K562 (cell line): ENCODE results near the gene KRT33A. TPM values are rescaled to one million over a fixed set of nuclear protein-coding genes. Genes with fewer than 3 reads are reported as not detected.

Experiments used
- ATAC-seq: fragments of 200-7000 bp; cut with Tn5 transposase; 3 replicates; pipeline ENCODE4 v1.9.1; 2020; ENCODE audit warnings: moderate library complexity
- BruUV-seq: library from RNA; stranded (reverse); fragments of 400-500 nt; replicated peaks from 2 replicates; lab custom pipeline; 2021; lab: Mats Ljungman, UMichigan
- CTCF ChIA-PET: fragments of 300-600 bp; formaldehyde crosslinking; extraction: SDS; loops from one replicate; lab custom pipeline; 2021; ENCODE audit warnings: low intra/inter-chr PET ratio; lab: Yijun Ruan, JAX
- POLR2A ChIA-PET: fragments of 300-600, 350-650 bp; sonication (Branson Sonifier 250); formaldehyde crosslinking; extraction: SDS; loops from one replicate; lab custom pipeline; 2021; ENCODE audit warnings: antibody characterized with exemption, inconsistent platforms; lab: Yijun Ruan, JAX
- DNase-seq, 4 experiments: peaks; one replicate each; pipeline versions ENCODE4 v3.0.0 to v3.0.0-alpha.2; 2011 to 2018; ENCODE audit warnings: low spot score in 3 of 4, mixed read lengths in 3 of 4; ENCODE audit errors: extremely low read depth in 1 of 4
- FAIRE-seq: peaks from 2 replicates; lab custom pipeline; 2011; peaks lifted over from hg19 to GRCh38; lab: Jason Lieb, UNC
- H2AFZ ChIP-seq: 2 replicates; pipeline ENCODE4 v1.6.0; 2011; ENCODE audit warnings: low read depth, low read length, control low read depth, inconsistent platforms
- H3K27ac ChIP-seq: fragments of 200-600 bp; 3 replicates; pipeline ENCODE4 v1.8.0; 2011; ENCODE audit warnings: low read depth, mild to moderate bottlenecking, control low read depth, inconsistent platforms, low read length, moderate library complexity, mixed read lengths; ENCODE audit errors: extremely low read depth
- H3K27me3 ChIP-seq, 2 experiments: fragments of 300-600 bp in 1 of 2; 2 replicates in 1 of 2; 3 replicates in 1 of 2; pipeline versions ENCODE4 v1.6.0 to v1.8.0; 2011; ENCODE audit warnings: inconsistent platforms in 2 of 2, low read length in 2 of 2, mild to moderate bottlenecking in 1 of 2, mixed read lengths in 1 of 2, moderate library complexity in 1 of 2; ENCODE audit not compliant: control insufficient read depth in 2 of 2, insufficient read depth in 2 of 2
- H3K36me3 ChIP-seq: fragments of 300-600 bp; 3 replicates; pipeline ENCODE4 v1.8.0; 2011; ENCODE audit warnings: mild to moderate bottlenecking, low read length, inconsistent platforms; ENCODE audit not compliant: control insufficient read depth, insufficient read depth
- H3K4me1 ChIP-seq, 2 experiments: fragments of 200-600 bp in 1 of 2; replicated peaks in 1 of 2; 2 replicates in 1 of 2; 3 replicates in 1 of 2; pipeline versions ENCODE4 v1.5.1 to v1.8.0; 2011; ENCODE audit warnings: inconsistent platforms in 2 of 2, low read length in 2 of 2, mild to moderate bottlenecking in 1 of 2, mixed read lengths in 1 of 2, moderate library complexity in 1 of 2; ENCODE audit not compliant: control insufficient read depth in 2 of 2, insufficient read depth in 2 of 2
- H3K4me2 ChIP-seq: 2 replicates; pipeline ENCODE4 v1.6.1; 2011; ENCODE audit warnings: low read length, control low read depth, inconsistent platforms, mixed read lengths; ENCODE audit not compliant: insufficient read depth
- H3K4me3 ChIP-seq: fragments of 200-600 bp; sonication (generic), shearing (Covaris generic); 2 replicates; pipeline ENCODE4 v1.5.1; 2016; ENCODE audit warnings: control low read depth, inconsistent platforms
- H3K79me2 ChIP-seq: fragments of 200-600 bp; 3 replicates; pipeline ENCODE4 v1.8.0; 2011; ENCODE audit warnings: low read length, inconsistent platforms; ENCODE audit not compliant: control insufficient read depth, insufficient read depth
- H3K9ac ChIP-seq, 2 experiments: 2 replicates each; pipeline versions ENCODE4 v1.6.0 to v1.6.1; 2011; ENCODE audit warnings: low read depth in 2 of 2, low read length in 2 of 2, control low read depth in 1 of 2, inconsistent platforms in 1 of 2, mild to moderate bottlenecking in 1 of 2, mixed read lengths in 1 of 2; ENCODE audit not compliant: insufficient read depth in 1 of 2
- H3K9me1 ChIP-seq: one replicate; pipeline ENCODE4 v1.6.0; 2011; ENCODE audit warnings: inconsistent platforms, mild to moderate bottlenecking, low read length, moderate library complexity; ENCODE audit not compliant: control insufficient read depth, insufficient read depth
- H3K9me3 ChIP-seq: replicated peaks from 2 replicates; pipeline ENCODE4 v1.5.1; 2011; ENCODE audit warnings: low read depth, low read length, inconsistent platforms; ENCODE audit not compliant: control insufficient read depth, insufficient read depth
- H4K20me1 ChIP-seq: replicated peaks from 2 replicates; pipeline ENCODE4 v1.6.1; 2011; ENCODE audit warnings: low read length, inconsistent platforms, mixed read lengths; ENCODE audit not compliant: control insufficient read depth, insufficient read depth
- ARHGAP35 ChIP-seq: fragments of 450-650 bp; IDR thresholded peaks from 2 replicates; pipeline ENCODE4 v1.6.1; 2018; ENCODE audit not compliant: partially characterized antibody
- CREB1 ChIP-seq, 2 experiments: sonication (generic) in 1 of 2; formaldehyde crosslinking in 1 of 2; IDR thresholded peaks; 2 replicates each; pipeline versions ENCODE4 v1.6.1 to v1.8.0; 2012 to 2022; ENCODE audit warnings: inconsistent platforms in 1 of 2, mild to moderate bottlenecking in 1 of 2, missing genetic modification reagents in 1 of 2, moderate library complexity in 1 of 2
- CREM ChIP-seq: IDR thresholded peaks from 2 replicates; pipeline ENCODE4 v1.6.1; 2014; ENCODE audit warnings: antibody characterized with exemption, low read depth
- ELK3 ChIP-seq: fragments of 450-650 bp; formaldehyde crosslinking; IDR thresholded peaks from 2 replicates; pipeline ENCODE4 v1.4.0; 2020; ENCODE audit warnings: mild to moderate bottlenecking
- MAZ ChIP-seq, 2 experiments: fragments of 450-650 bp in 1 of 2; sonication (generic) in 1 of 2; formaldehyde crosslinking; IDR thresholded peaks in 1 of 2; conservative IDR thresholded peaks in 1 of 2; 2 replicates each; pipeline versions ENCODE4 v1.4.0 to v1.5.0; 2020; ENCODE audit warnings: mild to moderate bottlenecking in 1 of 2, missing genetic modification reagents in 1 of 2
- MTF1 ChIP-seq: fragments of 250-450 bp; sonication (Bioruptor Pico); IDR thresholded peaks from 2 replicates; pipeline ENCODE4 v1.9.0; 2021; ENCODE audit warnings: moderate library complexity, mild to moderate bottlenecking, inconsistent platforms, borderline replicate concordance
- SLC30A9 ChIP-seq: fragments of 250-450 bp; sonication (Bioruptor Pico); IDR thresholded peaks from 2 replicates; pipeline ENCODE4 v1.8.0; 2022; ENCODE audit warnings: mild to moderate bottlenecking, moderate library complexity
- SP2 ChIP-seq: IDR thresholded peaks from 2 replicates; pipeline ENCODE4 v1.6.1; 2011; ENCODE audit warnings: mild to moderate bottlenecking, low read depth, low read length, moderate library complexity; ENCODE audit not compliant: poor library complexity, severe bottlenecking; ENCODE audit errors: extremely low read depth
- SPI1 ChIP-seq: IDR thresholded peaks from 2 replicates; pipeline ENCODE4 v1.6.1; 2011; ENCODE audit warnings: low read depth, low read length, control low read depth, borderline replicate concordance
- TCF3 ChIP-seq: sonication (generic); formaldehyde crosslinking; IDR thresholded peaks from 2 replicates; pipeline ENCODE4 v1.4.0; 2020; ENCODE audit warnings: mild to moderate bottlenecking, missing genetic modification reagents
- ZNF589 ChIP-seq: fragments of 200-800 bp; sonication (Bioruptor generic); IDR thresholded peaks from 2 replicates; pipeline ENCODE4 v1.6.1; 2016; ENCODE audit warnings: low read depth, missing genetic modification characterization, missing compliant biosample characterization
- ZNF696 ChIP-seq: fragments of 250-450 bp; sonication (Bioruptor Pico); conservative IDR thresholded peaks from 2 replicates; pipeline ENCODE4 v1.4.0; 2020; ENCODE audit warnings: mild to moderate bottlenecking, moderate library complexity
- WGBS: fragments of 100-300 bp; shearing (Covaris generic); methylation state at CpG from one replicate; pipeline ENCODE4 v1.1.6; 2016; ENCODE audit warnings: low coverage, mixed read lengths; ENCODE audit not compliant: insufficient coverage; ENCODE audit errors: missing lambda C conversion rate; 5-methylcytosine and 5-hydroxymethylcytosine counted together
- in situ Hi-C: fragments of 300-500 bp; cut with MboI; formaldehyde crosslinking; loops from 4 replicates; pipeline ENCODE4 v1.15.0; 2018; ENCODE audit warnings: inconsistent platforms, mixed read lengths
- intact Hi-C: fragments of 100-400 bp; cut with micrococcal nuclease; formaldehyde crosslinking; loops from 2 replicates; pipeline ENCODE4 v1.14.2; 2022
- polyA plus RNA-seq, 8 experiments: library from polyadenylated mRNA; depleted of rRNA in 4 of 8; stranded (reverse) in 5 of 8; unstranded in 3 of 8; fragments of >200 nt; fragmentation: Nextera tagmentation in 2 of 8; fragmentation: Illumina TruSeq in 1 of 8; extraction: Ambion mirVana in 2 of 8; extraction: Trizol in 1 of 8; gene quantifications; 2 replicates each; pipeline versions ENCODE4 v1.2.1 to v1.2.3, GENCODE V29; 2011 to 2014; ENCODE audit warnings: inconsistent platforms in 1 of 8, missing spikeins in 1 of 8
- total RNA-seq, 7 experiments: library from RNA; depleted of rRNA in 6 of 7; stranded (reverse); fragments of >200 nt in 6 of 7; fragmentation: Illumina TruSeq in 2 of 7; extraction: Trizol in 2 of 7; gene quantifications; 2 replicates each; pipeline versions ENCODE4 v1.2.1 to v1.2.3, GENCODE V29; 2011 to 2021; ENCODE audit warnings: low replicate concordance in 1 of 7

Gene KRT33A
- total and polyA plus RNA-seq, 9 of the 15 experiments (the other 6 are each of a cell fraction or from before 2014, with no cell fraction given): not detected

GRCh38 chr17:41394254-41394996 lies 43.8 kb upstream of the KRT33A start:
- WGBS: 2% methylated on average over 9 of the region's 10 CpGs
- H3K4me1 ChIP-seq: no peaks in the 10 kb centered on the region
- ChIA-PET CTCF (no interaction called here), POLR2A (no interaction called here)
- no peak overlapping the region for H3K4me3 ChIP-seq
- H3K9ac ChIP-seq: no peak overlapping the region
- H3K27me3 ChIP-seq: peaks cover 4 to 32% of the 10 kb centered on the region in 2 experiments
- no peaks in the 10 kb centered on the region for H3K9me3 ChIP-seq
- no peak for DNase-seq
- no peak for FAIRE-seq
- H3K27ac ChIP-seq: no peak overlapping the region
- intact Hi-C loops: no loop called here
- in situ Hi-C loops: no loop called here
- no peaks in the 10 kb centered on the region for H3K9me1 ChIP-seq
- H3K36me3 ChIP-seq: no peaks in the 10 kb centered on the region
- BruUV-seq: no TSS peak
- H3K79me2 ChIP-seq: no peaks in the 10 kb centered on the region
- no peak overlapping the region for H3K4me2 ChIP-seq
- no peaks in the 10 kb centered on the region for H4K20me1 ChIP-seq
- TF ChIP-seq CREB1 (IDR thresholded peaks at IDR 0.05) (no peak), CREB1 (CRISPR knock-in tag; IDR thresholded peaks at IDR 0.05) (no peak), SLC30A9 (CRISPR knock-in tag) (no peak), TCF3 (CRISPR knock-in tag) (no peak), MAZ (CRISPR knock-in tag; conservative IDR thresholded peaks at IDR 0.05 in 1 of 2, IDR thresholded peaks at IDR 0.05 in 1 of 2) (no peak), ZNF589 (no peak), MTF1 (CRISPR knock-in tag) (no peak), ARHGAP35 (no peak), SPI1 (no peak), SP2 (no peak), ZNF696 (CRISPR knock-in tag) (no peak), CREM (no peak), ELK3 (CRISPR knock-in tag) (no peak)
- TF ChIP-seq, all 486 proteins: peak for 0
- no peak overlapping the region for H2AFZ ChIP-seq
- ATAC-seq: no peak
